HepG2 (cell line): Measurements from ENCODE around the gene COPS7A. TPM values are rescaled to one million over a fixed set of nuclear protein-coding genes. Genes with fewer than 3 reads are reported as not detected.

Source experiments
- GLI4 ChIP-seq: sonication (generic); formaldehyde crosslinking; IDR thresholded peaks from 2 replicates; pipeline ENCODE4 v1.5.1; 2020; ENCODE audit warnings: missing genetic modification reagents, mild to moderate bottlenecking, moderate library complexity, borderline replicate concordance
- GZF1 ChIP-seq: sonication (generic); formaldehyde crosslinking; IDR thresholded peaks from 2 replicates; pipeline ENCODE4 v1.5.1; 2020; ENCODE audit warnings: mild to moderate bottlenecking, missing genetic modification reagents
- HMG20A ChIP-seq: IDR thresholded peaks from 2 replicates; pipeline ENCODE4 v1.6.1; 2016; ENCODE audit warnings: borderline replicate concordance
- HOXD1 ChIP-seq: sonication (generic); formaldehyde crosslinking; IDR thresholded peaks from 2 replicates; pipeline ENCODE4 v1.5.0; 2020; ENCODE audit warnings: missing genetic modification reagents
- KAT8 ChIP-seq: IDR thresholded peaks from 2 replicates; pipeline ENCODE4 v1.6.1; 2016; ENCODE audit warnings: missing genetic modification reagents, missing compliant biosample characterization
- KDM2A ChIP-seq: sonication (generic); formaldehyde crosslinking; IDR thresholded peaks from 2 replicates; pipeline ENCODE4 v1.4.0; 2020; ENCODE audit warnings: low read depth, missing genetic modification reagents, borderline replicate concordance
- PCBP1 ChIP-seq: fragments of 200-400 bp; formaldehyde crosslinking; IDR thresholded peaks from 2 replicates; pipeline ENCODE4 v1.6.1; 2017; ENCODE audit warnings: mild to moderate bottlenecking, low read depth, low read length, borderline replicate concordance
- PITX1 ChIP-seq: sonication (generic); formaldehyde crosslinking; IDR thresholded peaks from 2 replicates; pipeline ENCODE4 v1.5.1; 2020; ENCODE audit warnings: mild to moderate bottlenecking, missing genetic modification reagents
- POLR2AphosphoS5 ChIP-seq: IDR thresholded peaks from 2 replicates; pipeline ENCODE4 v1.6.1; 2012; ENCODE audit warnings: low read depth, low read length
- SALL2 ChIP-seq: sonication (generic); formaldehyde crosslinking; IDR thresholded peaks from 2 replicates; pipeline ENCODE4 v1.8.1; 2023; ENCODE audit warnings: mild to moderate bottlenecking, missing genetic modification reagents, inconsistent platforms
- SIN3A ChIP-seq: IDR thresholded peaks from 2 replicates; pipeline ENCODE4 v1.6.1; 2011; ENCODE audit warnings: low read depth, mild to moderate bottlenecking, control low read depth, low read length, borderline replicate concordance
- SMAD9 ChIP-seq: sonication (generic); formaldehyde crosslinking; IDR thresholded peaks from 2 replicates; pipeline ENCODE4 v1.5.1; 2020; ENCODE audit warnings: mild to moderate bottlenecking, missing genetic modification reagents
- TEAD3 ChIP-seq: optimal IDR thresholded peaks from 2 replicates; pipeline ENCODE3; 2016; ENCODE audit warnings: borderline replicate concordance
- ZNF263 ChIP-seq: sonication (generic); formaldehyde crosslinking; IDR thresholded peaks from 2 replicates; pipeline ENCODE4 v1.4.0; 2020; ENCODE audit warnings: missing genetic modification reagents
- ZNF598 ChIP-seq: sonication (generic); formaldehyde crosslinking; IDR thresholded peaks from 2 replicates; pipeline ENCODE4 v1.5.1; 2020; ENCODE audit warnings: mild to moderate bottlenecking, missing genetic modification reagents, borderline replicate concordance
- ZNF607 ChIP-seq: sonication (generic); formaldehyde crosslinking; IDR thresholded peaks from 2 replicates; pipeline ENCODE4 v1.5.1; 2020; ENCODE audit warnings: missing genetic modification reagents, mild to moderate bottlenecking, borderline replicate concordance
- ZNF761 ChIP-seq: sonication (generic); formaldehyde crosslinking; conservative IDR thresholded peaks from 2 replicates; pipeline ENCODE4 v1.4.0; 2020; ENCODE audit warnings: mild to moderate bottlenecking, missing genetic modification reagents
- polyA plus RNA-seq, 8 experiments: library from polyadenylated mRNA; depleted of rRNA in 3 of 8; stranded (reverse) in 7 of 8; unstranded in 1 of 8; fragments of >200 nt; fragmentation: Illumina TruSeq in 4 of 8; extraction: Trizol in 4 of 8; gene quantifications; 2 replicates each; pipeline versions ENCODE4 v1.2.1 to v1.2.3, GENCODE V29; 2011 to 2016; ENCODE audit warnings: low read depth in 4 of 8, missing spikeins in 1 of 8, mixed read lengths in 1 of 8; ENCODE audit not compliant: insufficient read depth in 1 of 8
- total RNA-seq, 5 experiments: library from RNA; depleted of rRNA; stranded (reverse); fragments of >200 nt; fragmentation: Illumina TruSeq; extraction: Trizol; gene quantifications; 2 replicates each; pipeline ENCODE4 v1.2.3, GENCODE V29; 2016; ENCODE audit warnings: low read depth in 1 of 5
- TF ChIP-seq, protein P1 (sequence below): sonication (generic); formaldehyde crosslinking; IDR thresholded peaks from 2 replicates; pipeline ENCODE4 v1.4.0; 2020; ENCODE audit warnings: mild to moderate bottlenecking, low read depth, missing genetic modification reagents
- TF ChIP-seq, protein P2 (sequence below): IDR thresholded peaks from 2 replicates; pipeline ENCODE4 v1.6.1; 2018; ENCODE audit warnings: missing genetic modification reagents
- TF ChIP-seq, protein P3 (sequence below), 2 experiments: sonication (generic) in 1 of 2; formaldehyde crosslinking in 1 of 2; IDR thresholded peaks; 2 replicates each; pipeline versions ENCODE4 v1.6.1 to v1.9.0; 2014 to 2022; ENCODE audit warnings: antibody characterized with exemption in 1 of 2, borderline replicate concordance in 1 of 2, inconsistent platforms in 1 of 2, low read depth in 1 of 2, missing genetic modification reagents in 1 of 2

Gene COPS7A
- total and polyA plus RNA-seq, 2 of the 13 experiments (the other 11 are each of a cell fraction or from before 2014, with no cell fraction given) = 40.0 to 73.6 TPM

DNA sequence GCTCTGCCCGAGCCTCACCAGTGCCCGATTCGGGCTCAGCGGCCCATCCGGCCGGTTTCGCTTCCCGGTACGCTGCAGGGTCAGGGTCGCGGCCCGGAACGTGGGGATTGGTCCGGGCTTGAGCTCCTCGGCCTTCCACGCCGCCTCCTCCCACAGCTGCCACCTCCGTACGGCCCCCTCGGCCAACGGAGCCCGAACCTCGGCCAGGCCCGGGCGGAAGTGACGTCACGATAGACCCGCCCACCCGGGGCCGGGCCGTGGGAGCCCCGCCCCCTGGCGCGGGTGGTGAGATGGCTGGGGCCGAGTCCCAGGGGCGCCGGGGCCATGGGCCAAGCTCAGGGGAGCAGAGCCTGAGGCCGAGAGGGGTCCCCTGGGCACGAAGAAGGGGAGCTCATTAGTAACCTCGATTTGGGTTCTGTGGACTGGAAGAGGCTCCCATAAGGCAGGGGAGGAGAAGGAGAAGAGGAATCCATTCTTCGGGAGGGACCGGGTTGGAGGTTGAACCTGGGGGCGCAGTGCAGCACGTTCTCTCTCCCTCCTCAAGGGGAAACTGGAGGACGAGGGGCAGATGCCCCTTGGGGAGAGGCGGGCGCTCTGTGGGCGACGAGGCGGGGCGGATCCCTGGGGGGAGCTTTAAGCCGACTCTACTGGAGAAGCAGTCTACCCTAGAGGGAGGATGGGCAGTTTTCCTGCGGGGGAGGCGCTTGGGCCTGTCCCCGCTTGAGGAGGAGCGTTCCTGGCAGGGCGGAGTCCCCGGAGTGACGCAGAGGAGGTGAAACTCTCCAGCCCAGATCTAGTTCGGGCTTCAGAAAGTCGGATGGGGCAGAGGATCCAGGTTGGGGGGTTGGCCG lies 29.3 kb downstream of the COPS7A start, which contains the start of gene MLF2 (continued):
- TF ChIP-seq, protein P1, sequence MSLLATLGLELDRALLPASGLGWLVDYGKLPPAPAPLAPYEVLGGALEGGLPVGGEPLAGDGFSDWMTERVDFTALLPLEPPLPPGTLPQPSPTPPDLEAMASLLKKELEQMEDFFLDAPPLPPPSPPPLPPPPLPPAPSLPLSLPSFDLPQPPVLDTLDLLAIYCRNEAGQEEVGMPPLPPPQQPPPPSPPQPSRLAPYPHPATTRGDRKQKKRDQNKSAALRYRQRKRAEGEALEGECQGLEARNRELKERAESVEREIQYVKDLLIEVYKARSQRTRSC (CRISPR knock-in tag) = no peak
- TF ChIP-seq GZF1 (CRISPR knock-in tag) (no peak), PCBP1 (0 out of 2 replicates have a peak, but pooled peaks have one; percentile 54), ZNF607 (CRISPR knock-in tag) (peak; percentile 60), PITX1 (CRISPR knock-in tag) (peak; percentile 3; the same call in 1 of the 2 replicates), GLI4 (CRISPR knock-in tag) (0 out of 2 replicates have a peak, but pooled peaks have one; percentile 49), SALL2 (CRISPR knock-in tag) (peak; percentile 89), KAT8 (CRISPR knock-in tag) (peak; percentile 73), HMG20A (0 out of 2 replicates have a peak, but pooled peaks have one; percentile 12), ZNF761 (no peak; the same call in 1 of the 2 replicates), ZNF263 (peak; percentile 66; the same call in 1 of the 2 replicates), HOXD1 (CRISPR knock-in tag) (peak; percentile 60; the same call in 1 of the 2 replicates), SMAD9 (CRISPR knock-in tag) (no peak), TEAD3 (CRISPR knock-in tag) (peak; percentile 61), POLR2AphosphoS5 (peak; percentile 84), SIN3A (0 out of 2 replicates have a peak, but pooled peaks have one; percentile 39), ZNF598 (CRISPR knock-in tag) (peak; percentile 21; the same call in 1 of the 2 replicates), KDM2A (CRISPR knock-in tag) (peak; percentile 50)
- TF ChIP-seq, protein P2, sequence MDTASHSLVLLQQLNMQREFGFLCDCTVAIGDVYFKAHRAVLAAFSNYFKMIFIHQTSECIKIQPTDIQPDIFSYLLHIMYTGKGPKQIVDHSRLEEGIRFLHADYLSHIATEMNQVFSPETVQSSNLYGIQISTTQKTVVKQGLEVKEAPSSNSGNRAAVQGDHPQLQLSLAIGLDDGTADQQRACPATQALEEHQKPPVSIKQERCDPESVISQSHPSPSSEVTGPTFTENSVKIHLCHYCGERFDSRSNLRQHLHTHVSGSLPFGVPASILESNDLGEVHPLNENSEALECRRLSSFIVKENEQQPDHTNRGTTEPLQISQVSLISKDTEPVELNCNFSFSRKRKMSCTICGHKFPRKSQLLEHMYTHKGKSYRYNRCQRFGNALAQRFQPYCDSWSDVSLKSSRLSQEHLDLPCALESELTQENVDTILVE (CRISPR knock-in tag) = 0 out of 2 replicates have a peak, but pooled peaks have one; percentile 38
- TF ChIP-seq, protein P3, sequence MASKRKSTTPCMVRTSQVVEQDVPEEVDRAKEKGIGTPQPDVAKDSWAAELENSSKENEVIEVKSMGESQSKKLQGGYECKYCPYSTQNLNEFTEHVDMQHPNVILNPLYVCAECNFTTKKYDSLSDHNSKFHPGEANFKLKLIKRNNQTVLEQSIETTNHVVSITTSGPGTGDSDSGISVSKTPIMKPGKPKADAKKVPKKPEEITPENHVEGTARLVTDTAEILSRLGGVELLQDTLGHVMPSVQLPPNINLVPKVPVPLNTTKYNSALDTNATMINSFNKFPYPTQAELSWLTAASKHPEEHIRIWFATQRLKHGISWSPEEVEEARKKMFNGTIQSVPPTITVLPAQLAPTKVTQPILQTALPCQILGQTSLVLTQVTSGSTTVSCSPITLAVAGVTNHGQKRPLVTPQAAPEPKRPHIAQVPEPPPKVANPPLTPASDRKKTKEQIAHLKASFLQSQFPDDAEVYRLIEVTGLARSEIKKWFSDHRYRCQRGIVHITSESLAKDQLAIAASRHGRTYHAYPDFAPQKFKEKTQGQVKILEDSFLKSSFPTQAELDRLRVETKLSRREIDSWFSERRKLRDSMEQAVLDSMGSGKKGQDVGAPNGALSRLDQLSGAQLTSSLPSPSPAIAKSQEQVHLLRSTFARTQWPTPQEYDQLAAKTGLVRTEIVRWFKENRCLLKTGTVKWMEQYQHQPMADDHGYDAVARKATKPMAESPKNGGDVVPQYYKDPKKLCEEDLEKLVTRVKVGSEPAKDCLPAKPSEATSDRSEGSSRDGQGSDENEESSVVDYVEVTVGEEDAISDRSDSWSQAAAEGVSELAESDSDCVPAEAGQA (IDR thresholded peaks at IDR 0.05; ENCODE audit: low read depth) = 0 out of 2 replicates have a peak, but pooled peaks have one; percentile 17
- TF ChIP-seq, protein P3 (CRISPR knock-in tag; IDR thresholded peaks at IDR 0.05; ENCODE audit: borderline replicate concordance) = no peak
